K562 (cell line): ENCODE results near the gene ALKBH4. TPM values are rescaled to one million over a fixed set of nuclear protein-coding genes. Genes with fewer than 3 reads are reported as not detected.

Source experiments
- ELF1 ChIP-seq: fragments of 200-800 bp; sonication (Bioruptor generic); IDR thresholded peaks from 2 replicates; pipeline ENCODE4 v1.6.1; 2016; ENCODE audit warnings: missing genetic modification characterization, missing compliant biosample characterization
- FOXK1 ChIP-seq: sonication (generic); formaldehyde crosslinking; IDR thresholded peaks from 2 replicates; pipeline ENCODE4 v1.8.0; 2022; ENCODE audit warnings: missing genetic modification reagents, mild to moderate bottlenecking, borderline replicate concordance
- KLF10 ChIP-seq: fragments of 250-450 bp; sonication (Bioruptor Pico); IDR thresholded peaks from 2 replicates; pipeline ENCODE4 v1.6.1; 2021; ENCODE audit warnings: matching md5 sums
- NCOA1 ChIP-seq: fragments of 450-650 bp; IDR thresholded peaks from 2 replicates; pipeline ENCODE4 v1.6.1; 2016; ENCODE audit warnings: low read depth
- RB1 ChIP-seq: fragments of 450-650 bp; IDR thresholded peaks from 2 replicates; pipeline ENCODE4 v1.6.1; 2017; ENCODE audit warnings: low read depth, mild to moderate bottlenecking
- RBBP5 ChIP-seq: fragments of 200-600 bp; sonication (generic); IDR thresholded peaks from 2 replicates; pipeline ENCODE4 v1.6.1; 2012; ENCODE audit warnings: borderline replicate concordance, mild to moderate bottlenecking, low read length, control low read depth, inconsistent platforms; ENCODE audit not compliant: insufficient read depth, poor library complexity, severe bottlenecking
- RREB1 ChIP-seq: fragments of 250-450 bp; sonication (Bioruptor Pico); IDR thresholded peaks from 2 replicates; pipeline ENCODE4 v1.4.0; 2020
- SAFB2 ChIP-seq: fragments of 200-400 bp; formaldehyde crosslinking; IDR thresholded peaks from 2 replicates; pipeline ENCODE4 v1.6.1; 2018; ENCODE audit warnings: borderline replicate concordance, low read length, low read depth, moderate library complexity; ENCODE audit not compliant: severe bottlenecking
- SIX5 ChIP-seq, 2 experiments: IDR thresholded peaks; 2 replicates each; pipeline ENCODE4 v1.6.1; 2011; ENCODE audit warnings: low read length in 2 of 2, borderline replicate concordance in 1 of 2, low read depth in 1 of 2, mild to moderate bottlenecking in 1 of 2, moderate library complexity in 1 of 2; ENCODE audit not compliant: insufficient read depth in 1 of 2
- SNAPC5 ChIP-seq: fragments of 250-450 bp; sonication (Bioruptor Pico); IDR thresholded peaks from 2 replicates; pipeline ENCODE4 v1.8.0; 2021; ENCODE audit warnings: moderate library complexity, mild to moderate bottlenecking, inconsistent platforms
- ZNF609 ChIP-seq: sonication (generic); formaldehyde crosslinking; IDR thresholded peaks from 2 replicates; pipeline ENCODE4 v1.8.1; 2023; ENCODE audit warnings: missing genetic modification reagents, mild to moderate bottlenecking, borderline replicate concordance
- ZNF668 ChIP-seq: fragments of 250-450 bp; sonication (Bioruptor Pico); IDR thresholded peaks from 2 replicates; pipeline ENCODE4 v1.8.0; 2022; ENCODE audit warnings: mild to moderate bottlenecking, inconsistent platforms
- polyA plus RNA-seq, 8 experiments: library from polyadenylated mRNA; depleted of rRNA in 4 of 8; stranded (reverse) in 5 of 8; unstranded in 3 of 8; fragments of >200 nt; fragmentation: Nextera tagmentation in 2 of 8; fragmentation: Illumina TruSeq in 1 of 8; extraction: Ambion mirVana in 2 of 8; extraction: Trizol in 1 of 8; gene quantifications; 2 replicates each; pipeline versions ENCODE4 v1.2.1 to v1.2.3, GENCODE V29; 2011 to 2014; ENCODE audit warnings: inconsistent platforms in 1 of 8, missing spikeins in 1 of 8
- total RNA-seq, 7 experiments: library from RNA; depleted of rRNA in 6 of 7; stranded (reverse); fragments of >200 nt in 6 of 7; fragmentation: Illumina TruSeq in 2 of 7; extraction: Trizol in 2 of 7; gene quantifications; 2 replicates each; pipeline versions ENCODE4 v1.2.1 to v1.2.3, GENCODE V29; 2011 to 2021; ENCODE audit warnings: low replicate concordance in 1 of 7

The ALKBH4 gene
- total and polyA plus RNA-seq, 9 of the 15 experiments (the other 6 are each of a cell fraction or from before 2014, with no cell fraction given): 4.6 to 21.4 (median 11.8) TPM

- TF ChIP-seq KLF10 (CRISPR knock-in tag): no peak
- no peak for TF ChIP-seq SNAPC5 (CRISPR knock-in tag)
- no peak for TF ChIP-seq NCOA1
- 0 out of 2 replicates have a peak, but pooled peaks have one; percentile 51 for TF ChIP-seq ELF1 (tag)
- peak; percentile 16; the same call in 1 of the 2 replicates for TF ChIP-seq RREB1
- no peak for TF ChIP-seq SAFB2
- no peak for TF ChIP-seq ZNF668 (CRISPR knock-in tag)
- no peak for TF ChIP-seq SIX5 (IDR thresholded peaks at IDR 0.05; ENCODE audit: borderline replicate concordance in 1 of 2, insufficient read depth in 1 of 2, low read depth in 1 of 2, low read length in 2 of 2)
- no peak for TF ChIP-seq FOXK1 (CRISPR knock-in tag)
- TF ChIP-seq RBBP5: peak; percentile 38
- TF ChIP-seq ZNF609: no peak
- TF ChIP-seq RB1: 0 out of 2 replicates have a peak, but pooled peaks have one; percentile 25
Observed at GRCh38 chr7:102433219-102434038, 31.2 kb downstream of the ALKBH4 start, which contains the start of gene ORAI2 (continued).
